Skeletal muscle tissue (tissue), 4 donors: ENCODE data around the gene C5orf24. TPM values are rescaled to one million over a fixed set of nuclear protein-coding genes. Genes with fewer than 3 reads are reported as not detected.
"Not testable (repeated sequence)": the region's sequence is repeated elsewhere in the genome, so short reads cannot be mapped to it uniquely, and the experiment has no call there.

ENCODE experiments used
- H3K27ac ChIP-seq: one replicate; pipeline ENCODE4 v1.7.0; 2013; ENCODE audit warnings: mild to moderate bottlenecking, low read depth, low read length, inconsistent platforms
- H3K27me3 ChIP-seq, 3 donors: one replicate each; pipeline ENCODE4 v1.7.0; 2013; ENCODE audit warnings: low read length in 3 of 3; ENCODE audit not compliant: control insufficient read depth in 3 of 3, insufficient read depth in 3 of 3
- H3K36me3 ChIP-seq, 3 donors: one replicate each; pipeline ENCODE4 v1.7.0; 2013; ENCODE audit warnings: low read length in 3 of 3; ENCODE audit not compliant: control insufficient read depth in 3 of 3, insufficient read depth in 3 of 3
- H3K4me1 ChIP-seq, 3 donors: one replicate each; pipeline ENCODE4 v1.7.0; 2013; ENCODE audit warnings: low read length in 3 of 3, mild to moderate bottlenecking in 3 of 3; ENCODE audit not compliant: control insufficient read depth in 3 of 3, insufficient read depth in 3 of 3
- H3K4me3 ChIP-seq, 3 donors: one replicate each; pipeline ENCODE4 v1.7.0; 2013; ENCODE audit warnings: low read length in 3 of 3
- H3K9ac ChIP-seq, 3 donors: one replicate each; pipeline ENCODE4 v1.7.0; 2013; ENCODE audit warnings: low read length in 3 of 3, mild to moderate bottlenecking in 3 of 3, moderate library complexity in 2 of 3, low read depth in 1 of 3
- H3K9me3 ChIP-seq, 3 donors: one replicate each; pipeline ENCODE4 v1.7.0; 2013; ENCODE audit warnings: low read length in 3 of 3; ENCODE audit not compliant: control insufficient read depth in 3 of 3
- total RNA-seq: library from RNA; depleted of rRNA; stranded (reverse); fragments of >200 nt; gene quantifications from one replicate; pipeline ENCODE4 v1.2.3, GENCODE V29; 2014
- donor health status: Osteomylitis.

The C5orf24 gene
- total RNA-seq, 1 donor from 2014 or later: 31.3 TPM

DNA sequence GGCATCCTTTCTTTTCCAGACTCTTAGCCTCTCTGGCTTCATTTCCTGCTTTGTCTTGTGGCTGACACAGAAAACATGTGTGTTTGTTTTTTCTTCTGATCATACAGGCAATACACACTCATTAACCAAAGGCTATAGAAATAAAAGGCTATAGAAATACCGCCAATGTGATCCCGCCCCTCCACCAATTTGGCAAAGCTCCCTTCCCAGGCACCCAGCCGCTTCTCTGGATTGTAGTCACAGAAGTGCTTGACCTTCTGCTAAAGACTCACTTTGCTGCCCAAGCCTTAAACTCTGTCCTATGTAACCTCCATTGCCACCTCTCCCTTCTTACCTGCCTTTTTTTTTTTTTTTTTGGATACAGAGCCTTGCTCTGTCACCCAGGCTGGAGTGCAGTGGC is 33.7 kb downstream of the C5orf24 start:
- Histone ChIP-seq H3K4me1 (peaks cover 8 to 24% (median 18%) of the 10 kb centered on the region in 3 donors), H3K4me3 (no peak overlapping the region), H3K27me3 (no peaks in the 10 kb centered on the region), H3K9me3 (no peaks in the 10 kb centered on the region), H3K36me3 (peaks cover 0 to 5% (median 5%) of the 10 kb centered on the region in 3 donors), H3K9ac (no peak overlapping the region), H3K27ac (no peak overlapping the region)

DNA sequence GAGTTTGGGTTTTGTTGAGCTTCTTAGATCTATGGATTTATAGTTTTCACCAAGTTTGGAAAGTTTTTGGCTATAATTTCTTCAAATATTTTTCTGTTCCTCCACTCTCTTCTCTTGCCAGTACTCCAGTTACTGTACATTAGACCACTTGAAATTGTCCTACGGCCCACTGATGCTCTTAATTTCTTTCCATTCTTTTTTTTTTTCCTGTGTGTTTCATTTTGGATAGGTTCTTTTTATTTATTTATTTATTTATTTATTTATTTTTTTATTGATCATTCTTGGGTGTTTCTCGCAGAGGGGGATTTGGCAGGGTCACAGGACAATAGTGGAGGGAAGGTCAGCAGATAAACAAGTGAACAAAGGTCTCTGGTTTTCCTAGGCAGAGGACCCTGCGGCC is 35.2 kb downstream of the C5orf24 start:
- H3K27ac ChIP-seq, H3K4me3 ChIP-seq, H3K9ac ChIP-seq, H3K36me3 ChIP-seq, H3K27me3 ChIP-seq, H3K9me3 ChIP-seq: not testable (repeated sequence)
- H3K4me1 ChIP-seq: peaks cover 0 to 13% (median 12%) of the 10 kb centered on the region in 3 donors

DNA sequence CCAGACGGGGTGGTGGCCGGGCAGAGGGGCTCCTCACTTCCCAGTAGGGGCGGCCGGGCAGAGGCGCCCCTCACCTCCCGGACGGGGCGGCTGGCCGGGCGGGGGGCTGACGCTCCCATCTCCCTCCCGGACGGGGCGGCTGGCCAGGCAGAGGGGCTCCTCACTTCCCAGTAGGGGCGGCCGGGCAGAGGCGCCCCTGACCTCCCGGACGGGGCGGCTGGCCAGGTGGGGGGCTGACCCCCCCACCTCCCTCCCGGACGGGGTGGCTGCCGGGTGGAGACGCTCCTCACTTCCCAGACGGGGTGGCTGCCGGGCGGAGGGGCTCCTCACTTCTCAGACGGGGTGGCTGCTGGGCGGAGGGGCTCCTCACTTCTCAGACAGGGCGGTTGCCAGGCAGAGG is 35.9 kb downstream of the C5orf24 start:
- H3K27ac ChIP-seq, H3K9ac ChIP-seq, H3K4me3 ChIP-seq, H3K9me3 ChIP-seq, H3K36me3 ChIP-seq, H3K27me3 ChIP-seq: not testable (repeated sequence)
- peaks cover 3 to 16% (median 9%) of the 10 kb centered on the region in 3 donors for H3K4me1 ChIP-seq

DNA sequence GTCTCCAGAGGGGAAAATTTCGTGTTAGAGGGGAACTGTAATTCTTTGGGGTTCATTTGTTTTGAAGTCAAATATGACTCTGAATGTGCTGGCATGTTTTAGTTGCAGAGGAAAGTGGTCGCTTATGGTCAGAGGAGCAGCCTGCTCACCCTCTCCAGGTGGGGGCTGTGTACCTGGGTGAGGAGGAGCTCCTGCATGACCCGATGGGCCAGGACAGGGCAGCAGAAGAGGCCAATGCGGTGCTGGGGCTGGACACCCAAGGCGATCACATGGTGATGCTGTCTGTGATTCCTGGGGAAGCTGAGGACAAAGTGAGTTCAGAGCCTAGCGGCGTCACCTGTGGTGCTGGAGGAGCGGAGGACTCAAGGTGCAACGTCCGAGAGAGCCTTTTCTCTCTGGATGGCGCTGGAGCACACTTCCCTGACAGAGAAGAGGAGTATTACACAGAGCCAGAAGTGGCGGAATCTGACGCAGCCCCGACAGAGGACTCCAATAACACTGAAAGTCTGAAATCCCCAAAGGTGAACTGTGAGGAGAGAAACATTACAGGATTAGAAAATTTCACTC is 41.9 kb downstream of the C5orf24 start:
- Histone ChIP-seq H3K4me3 (no peak overlapping the region), H3K9ac (no peak overlapping the region), H3K4me1 (peaks cover 0 to 8% (median 3%) of the 10 kb centered on the region in 3 donors), H3K27me3 (no peaks in the 10 kb centered on the region), H3K9me3 (no peaks in the 10 kb centered on the region), H3K27ac (no peak overlapping the region), H3K36me3 (peaks cover 6 to 13% (median 12%) of the 10 kb centered on the region in 3 donors)

DNA sequence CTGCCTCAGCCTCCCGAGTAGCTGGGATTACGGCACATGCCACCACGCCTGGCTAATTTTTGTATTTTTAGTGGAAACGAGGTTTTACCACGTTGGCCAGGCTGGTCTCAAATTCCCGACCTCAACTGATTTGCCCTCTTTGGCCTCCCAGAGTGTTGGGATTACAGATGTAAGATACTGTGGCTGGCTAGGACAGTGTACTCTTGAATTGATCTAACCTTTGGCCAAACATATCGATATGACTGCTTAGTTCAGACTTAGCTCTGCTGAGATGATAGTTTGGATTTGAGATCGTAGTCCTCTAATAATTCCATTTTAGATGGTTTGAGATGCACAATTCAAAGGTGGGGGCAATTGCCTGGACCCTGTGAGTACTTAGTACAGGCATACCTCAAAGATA is 43.6 kb downstream of the C5orf24 start:
- Histone ChIP-seq H3K36me3 (peaks cover 8 to 17% (median 12%) of the 10 kb centered on the region in 3 donors), H3K4me1 (peaks cover 0 to 8% (median 3%) of the 10 kb centered on the region in 3 donors)

DNA sequence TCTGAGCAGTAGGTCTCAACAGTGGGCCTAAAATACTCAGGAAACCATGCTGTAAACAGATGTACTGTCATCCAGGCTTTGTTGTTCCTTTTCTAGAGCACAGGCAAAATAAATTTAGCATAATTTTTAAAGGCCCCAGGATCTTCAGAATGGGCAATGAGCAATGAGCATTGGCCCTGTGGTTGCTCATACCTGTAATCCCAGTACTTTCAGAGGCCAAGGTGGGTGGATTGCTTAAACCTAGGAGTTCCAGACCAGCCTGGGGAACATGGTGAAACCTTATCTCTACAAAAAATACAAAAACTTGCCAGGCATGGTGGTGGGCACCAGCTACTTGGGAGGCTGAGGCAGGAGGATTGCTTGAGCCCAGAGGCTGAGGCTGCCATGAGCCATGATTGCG is 45.7 kb downstream of the C5orf24 start:
- Histone ChIP-seq H3K9me3 (no peaks in the 10 kb centered on the region), H3K9ac (no peak overlapping the region), H3K4me3 (no peak overlapping the region), H3K27me3 (no peaks in the 10 kb centered on the region), H3K36me3 (peaks cover 10 to 22% (median 12%) of the 10 kb centered on the region in 3 donors), H3K4me1 (peaks cover 0 to 3% (median 2%) of the 10 kb centered on the region in 3 donors), H3K27ac (no peak overlapping the region)

More for the DNA sequence above, 43.6 kb downstream of the C5orf24 start:
- Histone ChIP-seq H3K27ac (no peak overlapping the region), H3K27me3 (no peaks in the 10 kb centered on the region), H3K9me3 (no peaks in the 10 kb centered on the region), H3K4me3 (no peak overlapping the region), H3K9ac (no peak overlapping the region)

DNA sequence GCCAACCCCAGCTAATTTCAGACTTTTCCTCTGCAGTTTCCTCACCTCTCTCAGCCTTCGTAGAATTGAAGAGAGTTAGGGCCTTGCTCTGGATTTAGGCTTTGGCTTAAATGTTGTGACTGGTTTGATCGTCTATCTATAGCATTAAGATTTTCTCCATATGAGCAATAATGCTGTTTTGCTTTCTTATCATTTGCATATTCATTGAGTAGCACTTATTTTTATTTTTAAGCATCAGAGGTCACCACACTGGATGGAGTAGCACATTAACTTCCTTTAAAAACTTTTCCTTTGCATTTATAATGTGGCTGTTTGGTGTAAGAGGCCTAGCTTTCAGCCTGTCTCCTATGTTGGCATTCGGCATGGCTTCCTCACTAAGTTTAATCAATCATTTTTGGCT is 46.5 kb downstream of the C5orf24 start:
- Histone ChIP-seq H3K27ac (no peak overlapping the region), H3K4me1 (no peaks in the 10 kb centered on the region), H3K4me3 (no peak overlapping the region), H3K9me3 (no peaks in the 10 kb centered on the region), H3K27me3 (no peaks in the 10 kb centered on the region), H3K36me3 (peaks cover 10 to 24% (median 12%) of the 10 kb centered on the region in 3 donors), H3K9ac (no peak overlapping the region)

DNA sequence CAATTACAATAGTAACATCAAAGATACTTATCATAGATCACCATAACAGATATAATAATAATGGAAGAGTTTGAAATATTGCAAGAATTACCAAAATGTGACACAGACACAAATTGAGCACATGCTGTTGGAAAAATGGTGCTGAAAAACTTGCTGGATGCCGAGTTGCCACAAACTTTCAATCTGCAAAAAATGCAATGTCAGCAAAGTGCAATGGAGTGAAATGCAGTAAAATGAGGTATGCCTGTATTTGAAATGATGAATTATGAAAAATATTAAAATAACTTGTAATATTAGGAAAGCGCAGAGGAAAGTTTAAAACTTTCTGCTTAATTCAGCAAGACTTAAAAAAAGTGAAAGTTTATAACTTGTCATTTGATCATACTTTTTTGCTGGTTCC is 47.2 kb downstream of the C5orf24 start:
- no peaks in the 10 kb centered on the region for H3K4me1 ChIP-seq
- H3K36me3 ChIP-seq: peaks cover 12 to 23% (median 12%) of the 10 kb centered on the region in 3 donors

DNA sequence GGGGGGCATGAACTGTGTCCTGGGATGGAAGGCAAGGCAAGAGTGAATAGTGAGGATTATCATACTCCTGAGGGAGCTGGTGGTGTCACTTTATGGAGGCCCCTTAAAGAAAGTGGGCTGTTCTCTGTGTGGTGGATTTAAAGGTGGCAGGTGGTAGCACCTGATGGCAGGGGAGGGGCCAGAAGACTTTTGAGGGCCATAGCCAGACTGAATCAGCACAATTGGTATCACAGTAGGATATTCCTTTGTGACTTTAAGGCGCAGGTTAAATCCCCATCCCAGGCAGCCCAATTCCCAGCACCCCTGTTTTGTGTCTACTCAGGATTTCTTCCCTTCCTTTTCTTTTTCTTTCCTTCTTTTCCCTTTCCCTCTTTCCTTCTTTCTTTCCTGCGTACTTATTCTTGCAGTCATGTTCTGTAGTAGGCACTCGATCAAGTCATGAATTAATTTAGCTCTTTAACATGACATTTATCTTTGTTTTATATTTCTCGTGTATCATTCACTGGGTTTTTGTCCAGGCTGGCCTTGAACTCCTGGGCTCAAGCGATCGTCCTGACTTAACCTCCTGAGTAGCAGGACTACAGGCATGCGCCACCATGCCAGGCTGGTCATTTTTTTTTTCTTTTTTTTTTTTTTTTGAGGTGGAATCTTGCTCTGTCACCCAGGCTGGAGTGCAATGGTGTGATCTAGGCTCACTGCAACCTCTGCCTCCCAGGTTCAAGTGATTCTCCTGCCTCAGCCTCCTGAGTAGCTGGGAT is 48.2 kb downstream of the C5orf24 start:
- H3K9me3 ChIP-seq: no peaks in the 10 kb centered on the region
- no peak overlapping the region for H3K27ac ChIP-seq
- no peak overlapping the region for H3K4me3 ChIP-seq
- no peaks in the 10 kb centered on the region for H3K27me3 ChIP-seq
- H3K9ac ChIP-seq: no peak overlapping the region
- peaks cover 9 to 19% (median 11%) of the 10 kb centered on the region in 3 donors for H3K36me3 ChIP-seq
- no peaks in the 10 kb centered on the region for H3K4me1 ChIP-seq

More for the DNA sequence above, 47.2 kb downstream of the C5orf24 start:
- no peaks in the 10 kb centered on the region for H3K27me3 ChIP-seq
- no peak overlapping the region for H3K4me3 ChIP-seq
- no peaks in the 10 kb centered on the region for H3K9me3 ChIP-seq
- no peak overlapping the region for H3K27ac ChIP-seq
- H3K9ac ChIP-seq: no peak overlapping the region

DNA sequence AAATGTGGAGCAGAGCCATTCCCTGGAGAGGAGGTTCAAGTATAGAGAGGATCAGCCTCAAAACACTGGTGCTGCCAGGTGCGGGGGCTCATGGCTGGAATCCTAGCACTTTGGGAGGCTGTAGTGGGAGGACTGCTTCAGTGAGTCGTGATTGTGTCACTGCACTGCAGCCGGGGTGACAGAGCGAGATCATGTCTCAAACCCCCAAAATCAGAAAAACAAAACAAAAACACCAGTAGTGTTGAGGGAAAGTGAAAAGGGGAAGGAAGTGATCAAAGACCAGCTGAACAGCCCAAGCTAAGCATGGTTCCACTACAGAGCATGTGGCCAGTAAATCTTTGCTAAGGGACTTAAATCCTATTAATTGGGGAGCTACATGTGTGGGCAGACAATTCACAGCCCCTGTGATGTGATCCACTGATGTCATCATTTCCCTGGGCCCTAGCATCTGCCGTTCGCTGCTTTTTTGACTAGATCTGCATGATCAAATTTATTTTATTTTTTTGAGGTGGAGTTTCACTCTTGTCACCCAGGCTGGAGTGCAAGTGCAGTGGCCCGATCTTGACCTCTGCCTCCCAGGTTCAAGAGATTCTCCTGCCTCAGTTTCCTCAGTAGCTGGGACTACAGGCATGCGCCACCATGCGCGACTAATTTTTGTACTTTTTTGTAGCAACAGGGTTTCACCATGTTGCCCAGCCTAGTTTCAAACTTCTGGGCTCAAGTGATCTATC is 56.5 kb downstream of the C5orf24 start:
- no peak overlapping the region for H3K9ac ChIP-seq
- no peaks in the 10 kb centered on the region for H3K27me3 ChIP-seq
- no peaks in the 10 kb centered on the region for H3K9me3 ChIP-seq
- peaks cover 0 to 13% (median 9%) of the 10 kb centered on the region in 3 donors for H3K36me3 ChIP-seq
- H3K4me3 ChIP-seq: no peak overlapping the region
- H3K4me1 ChIP-seq: peaks cover 0 to 8% (median 3%) of the 10 kb centered on the region in 3 donors
- no peak overlapping the region for H3K27ac ChIP-seq
